GM18520 (cell line): ENCODE results near the gene PPARD.
"Not testable (repeated sequence)": the region's sequence is repeated elsewhere in the genome, so short reads cannot be mapped to it uniquely, and the experiment has no call there.

ENCODE experiments used
- ATAC-seq: cut with Tn5 transposase; IDR thresholded peaks from one replicate; pipeline ENCODE4 v1.9.1; 2021; ENCODE audit not compliant: unreplicated experiment

The PPARD gene

DNA sequence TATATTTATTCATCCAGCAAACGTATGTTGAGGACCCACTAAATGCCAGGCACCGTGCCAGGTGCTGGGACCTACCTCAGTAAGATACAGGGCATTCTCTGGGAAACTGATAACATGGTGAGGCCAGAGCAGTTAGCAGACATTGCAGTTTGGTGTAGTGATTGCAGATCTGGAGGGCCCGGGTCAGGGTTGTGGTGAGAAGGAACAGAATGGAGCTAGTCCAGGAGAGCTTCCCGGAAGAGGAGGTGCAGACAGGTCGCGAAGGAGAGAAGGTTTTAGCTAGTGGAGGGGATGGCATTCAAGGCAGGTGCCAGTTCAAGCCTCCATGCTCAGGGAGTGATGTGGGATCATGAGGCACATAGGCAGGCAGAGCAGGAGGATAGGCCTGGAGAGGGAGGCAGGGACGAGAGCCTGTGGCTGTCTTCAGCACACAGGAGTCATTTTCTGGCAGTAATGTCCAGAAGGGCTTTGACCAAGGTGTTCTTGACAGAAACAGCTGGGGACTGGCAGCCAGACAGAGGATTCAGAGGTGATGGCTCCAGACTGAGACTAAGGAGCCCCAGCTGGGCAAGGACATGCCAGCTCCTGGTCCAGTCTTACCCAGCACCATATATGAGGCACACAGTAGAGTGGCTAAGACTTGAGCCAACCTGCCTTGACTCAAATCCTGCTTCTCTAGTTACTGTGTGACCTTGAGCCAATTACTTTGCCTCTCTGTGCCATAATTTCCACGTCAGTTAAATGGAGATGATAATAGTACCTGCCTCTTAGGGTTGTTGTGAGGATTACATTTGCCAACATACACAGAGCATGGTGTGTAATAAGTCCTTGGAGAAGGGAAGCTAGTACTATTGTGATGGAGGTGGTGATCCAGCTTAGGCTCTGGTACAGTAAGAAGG, 61.4 kb downstream of the PPARD start:
- ATAC-seq: no peak

DNA sequence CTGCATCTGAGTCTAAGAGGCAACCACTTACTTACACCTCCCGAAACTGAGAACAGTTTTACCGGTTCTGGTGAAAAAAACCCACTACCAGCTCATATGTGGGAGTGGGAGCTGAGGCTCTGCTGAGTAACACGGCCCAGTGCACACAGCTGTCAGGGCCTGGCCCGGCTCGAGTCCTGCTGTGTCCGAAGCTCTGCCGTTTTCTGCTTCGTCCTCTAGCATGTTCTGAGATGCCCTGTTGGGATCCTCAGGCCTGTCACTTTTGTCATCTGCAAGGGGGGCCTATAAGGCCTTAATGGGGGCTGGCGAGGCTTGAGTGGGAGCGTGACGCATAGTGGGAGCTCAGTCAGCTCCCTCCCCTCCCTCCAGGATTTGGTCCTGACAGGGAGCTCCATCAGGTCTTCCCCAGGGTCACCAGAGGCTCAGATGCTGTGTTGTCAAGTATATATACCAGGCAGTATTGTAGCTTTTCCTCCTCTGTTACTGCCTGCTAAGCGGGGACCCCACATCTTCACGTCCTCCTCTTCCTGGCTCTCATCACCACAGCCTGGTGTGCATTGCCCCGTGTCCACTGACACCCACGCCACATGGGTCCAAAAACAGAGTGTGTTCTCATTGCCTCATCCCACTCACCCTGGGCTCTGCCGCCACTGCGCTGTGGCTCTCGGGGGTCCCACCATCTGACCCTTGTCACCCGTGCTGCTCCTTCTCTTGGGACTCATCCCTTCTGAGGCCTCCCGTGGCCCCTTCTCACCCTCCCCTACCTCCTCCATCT, 64.5 kb downstream of the PPARD start:
- ATAC-seq: no peak

GRCh38 chr6:35409245-35409644, 66.9 kb downstream of the PPARD start:
- ATAC-seq: no peak

- no peak for ATAC-seq
Observed at GRCh38 chr6:35410131-35410530, 67.8 kb downstream of the PPARD start.

DNA sequence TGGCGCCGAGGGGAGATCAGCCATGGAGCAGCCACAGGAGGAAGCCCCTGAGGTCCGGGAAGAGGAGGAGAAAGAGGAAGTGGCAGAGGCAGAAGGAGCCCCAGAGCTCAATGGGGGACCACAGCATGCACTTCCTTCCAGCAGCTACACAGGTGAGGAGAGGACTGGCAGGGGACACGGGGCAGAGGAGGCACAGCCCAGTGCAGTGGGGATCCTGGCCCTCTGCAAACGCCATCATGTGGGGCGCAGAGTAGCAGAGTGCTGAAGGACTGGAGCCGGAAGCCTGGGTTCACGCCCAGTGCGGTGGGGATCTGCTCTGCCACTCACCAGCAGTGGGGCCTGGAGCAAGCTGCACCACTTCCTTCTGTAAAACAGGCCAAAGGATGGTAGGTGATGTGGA, 68.7 kb downstream of the PPARD start:
- ATAC-seq: no peak

DNA sequence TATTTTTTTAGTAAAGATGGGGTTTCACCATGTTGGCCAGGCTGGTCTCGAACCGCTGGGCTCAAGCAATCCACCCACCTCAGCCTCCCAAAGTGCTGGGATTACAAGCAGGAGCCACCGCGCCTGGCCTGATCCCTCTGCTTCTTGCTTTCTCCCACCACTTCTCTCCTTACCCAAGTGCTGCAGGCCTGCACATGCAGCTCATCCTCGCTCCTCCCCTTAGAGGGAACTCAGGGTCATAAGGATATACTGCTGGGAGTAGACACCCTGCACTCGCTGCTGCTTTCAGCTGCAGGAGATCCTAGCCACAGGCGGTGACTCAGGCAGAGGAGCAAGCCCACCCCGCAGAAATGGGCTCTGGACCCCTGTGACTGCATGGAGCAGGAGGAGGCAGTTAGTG, 69.7 kb downstream of the PPARD start:
- no peak for ATAC-seq

DNA sequence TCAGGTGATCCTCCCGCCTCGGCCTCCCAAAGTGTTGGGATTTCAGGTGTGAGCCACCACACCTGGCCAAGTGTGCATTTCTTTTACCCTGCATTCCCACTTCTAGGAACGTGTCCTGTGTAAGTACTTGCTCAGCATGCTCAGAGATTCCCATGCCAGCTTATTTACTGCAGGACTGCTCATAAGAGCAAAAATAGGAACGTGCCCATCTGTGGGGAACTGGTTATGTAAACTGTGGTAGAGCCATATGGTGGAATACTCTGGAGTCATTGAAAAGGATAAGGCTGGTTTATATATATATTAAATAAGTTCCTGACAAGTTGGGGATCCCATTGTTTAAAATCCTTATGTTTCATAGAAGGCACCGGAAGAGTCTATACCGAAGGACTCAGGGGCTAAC, 71.6 kb downstream of the PPARD start:
- no peak for ATAC-seq

DNA sequence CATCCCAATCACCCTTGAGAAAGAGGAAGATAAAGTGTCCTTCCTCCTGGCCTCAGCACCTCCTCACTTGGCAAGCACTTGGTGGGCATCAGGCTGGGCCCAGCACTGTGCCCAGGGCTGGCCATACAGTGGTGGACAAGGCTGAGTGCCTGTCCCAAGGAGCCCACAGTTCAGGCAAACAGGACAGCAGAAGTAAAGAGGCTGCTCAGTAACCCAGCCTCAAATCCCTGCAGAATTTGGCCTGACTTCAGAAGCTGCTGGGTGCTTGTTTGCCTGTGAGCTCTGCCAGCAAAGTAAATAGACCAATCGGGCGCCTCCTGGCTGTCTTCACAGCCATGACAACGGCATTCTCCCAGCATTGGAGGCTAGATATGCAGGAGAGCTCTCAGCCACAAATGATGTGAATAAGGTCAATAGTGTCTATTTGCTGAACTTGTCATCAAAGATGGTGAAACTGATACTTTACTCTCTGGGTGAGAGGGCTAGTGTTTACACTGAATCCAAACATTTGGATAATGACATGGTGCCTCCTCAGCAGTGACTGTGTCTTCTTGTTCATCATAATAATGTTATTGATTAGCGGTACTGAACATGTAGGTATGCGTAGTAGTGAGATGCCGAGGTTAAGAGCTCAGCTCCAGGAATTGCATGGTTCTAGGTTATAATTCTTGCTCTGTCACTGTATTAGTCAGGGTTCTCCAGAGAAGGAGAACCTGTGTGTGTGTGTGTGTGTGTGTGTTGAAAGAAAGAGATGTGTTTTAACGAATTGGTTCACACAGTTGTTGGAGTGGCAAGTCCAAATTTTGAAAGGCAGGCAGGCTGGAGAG, 72.9 kb downstream of the PPARD start:
- no peak for ATAC-seq

GRCh38 chr6:35417979-35418661, 75.8 kb downstream of the PPARD start:
- ATAC-seq: no peak

- ATAC-seq: no peak
Observed at GRCh38 chr6:35419417-35419816, 77.1 kb downstream of the PPARD start.

GRCh38 chr6:35419961-35420360, 77.6 kb downstream of the PPARD start:
- no peak for ATAC-seq

GRCh38 chr6:35425284-35425683, 82.9 kb downstream of the PPARD start:
- no peak for ATAC-seq

- ATAC-seq: no peak
Observed at GRCh38 chr6:35426074-35426473, 83.7 kb downstream of the PPARD start.

DNA sequence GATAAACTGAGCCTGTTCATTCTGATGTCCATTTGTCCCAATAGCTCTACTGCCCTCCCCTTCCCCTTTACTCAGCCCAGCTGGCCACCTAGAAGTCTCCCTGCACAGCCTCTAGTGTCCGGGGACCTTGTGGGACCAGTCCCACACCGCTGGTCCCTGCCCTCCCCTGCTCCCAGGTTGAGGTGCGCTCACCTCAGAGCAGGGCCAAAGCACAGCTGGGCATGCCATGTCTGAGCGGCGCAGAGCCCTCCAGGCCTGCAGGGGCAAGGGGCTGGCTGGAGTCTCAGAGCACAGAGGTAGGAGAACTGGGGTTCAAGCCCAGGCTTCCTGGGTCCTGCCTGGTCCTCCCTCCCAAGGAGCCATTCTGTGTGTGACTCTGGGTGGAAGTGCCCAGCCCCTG, 85.1 kb downstream of the PPARD start:
- ATAC-seq: no peak

DNA sequence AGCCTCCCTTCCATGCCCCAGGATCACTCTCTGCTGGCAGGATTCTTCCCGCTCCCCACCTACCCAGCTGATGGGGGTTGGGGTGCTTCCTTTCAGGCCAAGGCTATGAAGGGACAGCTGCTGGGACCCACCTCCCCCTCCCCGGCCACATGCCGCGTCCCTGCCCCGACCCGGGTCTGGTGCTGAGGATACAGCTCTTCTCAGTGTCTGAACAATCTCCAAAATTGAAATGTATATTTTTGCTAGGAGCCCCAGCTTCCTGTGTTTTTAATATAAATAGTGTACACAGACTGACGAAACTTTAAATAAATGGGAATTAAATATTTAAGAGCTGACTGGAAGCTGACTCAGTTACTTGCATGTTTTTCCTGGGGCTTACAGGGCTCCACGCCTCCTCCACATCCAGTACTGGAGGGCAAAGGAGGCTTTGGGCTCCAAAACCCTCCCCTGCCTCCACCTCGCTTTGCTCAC, 85.5 kb downstream of the PPARD start:
- no peak for ATAC-seq

DNA sequence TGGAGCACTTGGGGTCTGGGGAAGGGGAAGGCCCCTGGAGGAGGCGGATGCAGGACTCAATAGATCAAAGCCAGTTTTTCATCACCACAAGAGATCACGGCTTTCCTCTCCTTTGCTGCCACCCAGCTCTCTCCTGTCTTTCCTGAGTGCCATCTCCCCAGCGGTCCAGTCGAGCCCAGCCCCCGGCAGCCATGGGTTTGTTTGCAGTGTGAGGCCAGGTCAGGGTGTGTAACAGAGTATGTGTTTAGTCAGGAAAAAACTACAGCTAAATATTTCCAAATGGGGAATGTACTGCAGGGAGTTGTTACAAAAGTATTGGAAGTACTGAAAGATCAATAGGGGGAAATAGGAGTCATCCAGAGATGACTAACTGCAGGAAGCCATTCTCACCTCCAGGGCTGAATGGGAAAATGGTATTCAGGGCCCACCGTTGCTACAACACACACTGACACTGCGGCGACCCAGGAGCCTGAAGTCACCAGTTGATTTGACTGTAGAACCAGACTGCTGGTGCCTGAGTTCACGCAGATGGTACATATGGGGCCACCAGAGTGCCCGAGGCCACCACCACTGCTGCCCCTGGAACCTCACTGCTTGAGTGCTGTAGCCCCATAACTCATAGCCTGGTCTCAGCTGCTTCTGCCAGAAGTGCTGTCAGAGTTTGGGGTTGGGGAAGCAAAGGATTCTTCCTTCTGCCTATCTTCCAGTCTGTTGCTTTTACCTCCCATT, 86.2 kb downstream of the PPARD start:
- no peak for ATAC-seq

DNA sequence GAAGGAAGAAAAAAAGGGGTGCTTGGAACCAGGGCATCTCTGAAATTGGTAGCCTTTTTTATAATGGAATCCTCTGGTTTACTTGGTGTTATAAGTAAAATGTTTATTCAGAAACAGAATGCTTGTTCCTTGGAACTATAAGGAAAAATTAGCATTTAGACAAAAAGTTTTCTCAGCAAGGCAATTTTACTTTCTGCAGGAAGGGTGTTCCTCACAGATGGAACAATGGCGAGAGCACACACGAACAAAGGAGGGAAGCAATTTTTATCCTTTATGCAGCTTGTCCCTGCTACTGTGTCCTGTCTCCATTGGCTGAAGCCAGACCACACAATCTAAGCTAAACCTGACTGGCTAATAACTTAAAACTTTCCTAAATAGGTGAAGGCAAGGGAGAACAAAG, 87.1 kb downstream of the PPARD start:
- no peak for ATAC-seq

GRCh38 chr6:35432291-35432690, 89.9 kb downstream of the PPARD start:
- ATAC-seq: no peak

DNA sequence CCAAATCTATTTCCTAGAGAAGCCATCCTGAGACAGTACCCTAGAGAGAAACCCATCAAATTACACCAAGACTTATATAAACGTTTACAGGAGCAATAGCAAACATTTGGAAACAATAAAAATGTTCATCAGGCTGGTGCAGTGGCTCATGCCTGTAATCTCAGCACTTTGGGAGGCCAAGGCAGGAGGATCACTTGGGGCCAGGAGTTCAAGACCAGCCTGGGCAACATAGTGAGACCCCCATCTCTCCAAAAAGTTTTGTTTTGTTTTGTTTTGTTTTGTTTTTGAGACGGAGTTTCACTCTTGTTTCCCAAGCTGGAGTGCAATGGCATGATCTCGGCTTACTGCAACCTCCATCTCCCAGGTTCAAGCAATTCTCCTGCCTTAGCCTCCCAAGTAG, 90.3 kb downstream of the PPARD start:
- ATAC-seq: not testable (repeated sequence)
